Loucy (cell line): ENCODE data around the gene RAC3.

ENCODE experiments used
- CTCF ChIP-seq: fragments of 200-600 bp; sonication (generic); conservative IDR thresholded peaks from 2 replicates; pipeline ENCODE4 v1.5.1; 2014; ENCODE audit warnings: mild to moderate bottlenecking, antibody characterized with exemption, low read length
- EZH2phosphoT487 ChIP-seq: fragments of 200-600 bp; IDR thresholded peaks from 2 replicates; pipeline ENCODE4 v1.6.1; 2018; ENCODE audit warnings: antibody characterized with exemption, mild to moderate bottlenecking, moderate library complexity, borderline replicate concordance

DNA sequence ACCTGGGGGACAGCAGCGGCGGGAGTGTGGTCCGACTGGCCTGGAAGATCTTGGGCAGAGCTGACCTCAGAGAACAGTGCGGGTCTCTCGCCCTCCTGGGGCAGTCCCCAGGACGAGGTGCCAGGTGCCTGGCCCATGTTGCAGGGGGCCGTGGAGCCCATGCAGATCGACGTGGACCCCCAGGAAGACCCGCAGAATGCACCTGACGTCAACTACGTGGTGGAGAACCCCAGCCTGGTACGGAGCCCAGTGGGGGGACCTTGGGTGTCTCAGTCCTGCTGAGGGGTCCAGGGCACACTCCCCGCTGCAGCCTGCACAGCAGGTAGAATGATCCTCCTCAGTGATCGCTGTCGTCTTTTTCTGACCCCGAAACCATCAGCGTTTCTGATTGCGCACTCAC is 21.7 kb downstream of the RAC3 start:
- TF ChIP-seq CTCF (no peak), EZH2phosphoT487 (no peak)
